K562 (cell line): Measurements from ENCODE around the gene LIF. TPM values are rescaled to one million over a fixed set of nuclear protein-coding genes. Genes with fewer than 3 reads are reported as not detected.

Source experiments
- ATAC-seq: fragments of 200-7000 bp; cut with Tn5 transposase; 3 replicates; pipeline ENCODE4 v1.9.1; 2020; ENCODE audit warnings: moderate library complexity
- BruUV-seq: library from RNA; stranded (reverse); fragments of 400-500 nt; replicated peaks from 2 replicates; lab custom pipeline; 2021; lab: Mats Ljungman, UMichigan
- CTCF ChIA-PET: fragments of 300-600 bp; formaldehyde crosslinking; extraction: SDS; loops from one replicate; lab custom pipeline; 2021; ENCODE audit warnings: low intra/inter-chr PET ratio; lab: Yijun Ruan, JAX
- POLR2A ChIA-PET: fragments of 300-600, 350-650 bp; sonication (Branson Sonifier 250); formaldehyde crosslinking; extraction: SDS; loops from one replicate; lab custom pipeline; 2021; ENCODE audit warnings: antibody characterized with exemption, inconsistent platforms; lab: Yijun Ruan, JAX
- DNase-seq, 4 experiments: peaks; one replicate each; pipeline versions ENCODE4 v3.0.0 to v3.0.0-alpha.2; 2011 to 2018; ENCODE audit warnings: low spot score in 3 of 4, mixed read lengths in 3 of 4; ENCODE audit errors: extremely low read depth in 1 of 4
- FAIRE-seq: peaks from 2 replicates; lab custom pipeline; 2011; peaks lifted over from hg19 to GRCh38; lab: Jason Lieb, UNC
- H2AFZ ChIP-seq: 2 replicates; pipeline ENCODE4 v1.6.0; 2011; ENCODE audit warnings: low read depth, low read length, control low read depth, inconsistent platforms
- H3K27ac ChIP-seq: fragments of 200-600 bp; 3 replicates; pipeline ENCODE4 v1.8.0; 2011; ENCODE audit warnings: low read depth, mild to moderate bottlenecking, control low read depth, inconsistent platforms, low read length, moderate library complexity, mixed read lengths; ENCODE audit errors: extremely low read depth
- H3K27me3 ChIP-seq, 2 experiments: fragments of 300-600 bp in 1 of 2; 2 replicates in 1 of 2; 3 replicates in 1 of 2; pipeline versions ENCODE4 v1.6.0 to v1.8.0; 2011; ENCODE audit warnings: inconsistent platforms in 2 of 2, low read length in 2 of 2, mild to moderate bottlenecking in 1 of 2, mixed read lengths in 1 of 2, moderate library complexity in 1 of 2; ENCODE audit not compliant: control insufficient read depth in 2 of 2, insufficient read depth in 2 of 2
- H3K36me3 ChIP-seq: fragments of 300-600 bp; 3 replicates; pipeline ENCODE4 v1.8.0; 2011; ENCODE audit warnings: mild to moderate bottlenecking, low read length, inconsistent platforms; ENCODE audit not compliant: control insufficient read depth, insufficient read depth
- H3K4me1 ChIP-seq, 2 experiments: fragments of 200-600 bp in 1 of 2; replicated peaks in 1 of 2; 2 replicates in 1 of 2; 3 replicates in 1 of 2; pipeline versions ENCODE4 v1.5.1 to v1.8.0; 2011; ENCODE audit warnings: inconsistent platforms in 2 of 2, low read length in 2 of 2, mild to moderate bottlenecking in 1 of 2, mixed read lengths in 1 of 2, moderate library complexity in 1 of 2; ENCODE audit not compliant: control insufficient read depth in 2 of 2, insufficient read depth in 2 of 2
- H3K4me2 ChIP-seq: 2 replicates; pipeline ENCODE4 v1.6.1; 2011; ENCODE audit warnings: low read length, control low read depth, inconsistent platforms, mixed read lengths; ENCODE audit not compliant: insufficient read depth
- H3K4me3 ChIP-seq: fragments of 200-600 bp; sonication (generic), shearing (Covaris generic); 2 replicates; pipeline ENCODE4 v1.5.1; 2016; ENCODE audit warnings: control low read depth, inconsistent platforms
- H3K79me2 ChIP-seq: fragments of 200-600 bp; 3 replicates; pipeline ENCODE4 v1.8.0; 2011; ENCODE audit warnings: low read length, inconsistent platforms; ENCODE audit not compliant: control insufficient read depth, insufficient read depth
- H3K9ac ChIP-seq, 2 experiments: 2 replicates each; pipeline versions ENCODE4 v1.6.0 to v1.6.1; 2011; ENCODE audit warnings: low read depth in 2 of 2, low read length in 2 of 2, control low read depth in 1 of 2, inconsistent platforms in 1 of 2, mild to moderate bottlenecking in 1 of 2, mixed read lengths in 1 of 2; ENCODE audit not compliant: insufficient read depth in 1 of 2
- H3K9me1 ChIP-seq: one replicate; pipeline ENCODE4 v1.6.0; 2011; ENCODE audit warnings: inconsistent platforms, mild to moderate bottlenecking, low read length, moderate library complexity; ENCODE audit not compliant: control insufficient read depth, insufficient read depth
- H3K9me3 ChIP-seq: replicated peaks from 2 replicates; pipeline ENCODE4 v1.5.1; 2011; ENCODE audit warnings: low read depth, low read length, inconsistent platforms; ENCODE audit not compliant: control insufficient read depth, insufficient read depth
- H4K20me1 ChIP-seq: replicated peaks from 2 replicates; pipeline ENCODE4 v1.6.1; 2011; ENCODE audit warnings: low read length, inconsistent platforms, mixed read lengths; ENCODE audit not compliant: control insufficient read depth, insufficient read depth
- ILK ChIP-seq: fragments of 450-650 bp; IDR thresholded peaks from 2 replicates; pipeline ENCODE4 v1.6.1; 2016; ENCODE audit warnings: missing genetic modification characterization, low read depth, mild to moderate bottlenecking, missing compliant biosample characterization, moderate library complexity, borderline replicate concordance
- SAFB2 ChIP-seq: fragments of 200-400 bp; formaldehyde crosslinking; IDR thresholded peaks from 2 replicates; pipeline ENCODE4 v1.6.1; 2018; ENCODE audit warnings: borderline replicate concordance, low read length, low read depth, moderate library complexity; ENCODE audit not compliant: severe bottlenecking
- ZNF57 ChIP-seq: fragments of 450-650 bp; formaldehyde crosslinking; IDR thresholded peaks from 2 replicates; pipeline ENCODE4 v1.4.0; 2020; ENCODE audit warnings: mild to moderate bottlenecking, moderate library complexity
- ZNF79 ChIP-seq: fragments of 250-450 bp; sonication (Bioruptor Pico); IDR thresholded peaks from 2 replicates; pipeline ENCODE4 v1.4.0; 2020; ENCODE audit warnings: low read depth, mild to moderate bottlenecking, moderate library complexity
- WGBS: fragments of 100-300 bp; shearing (Covaris generic); methylation state at CpG from one replicate; pipeline ENCODE4 v1.1.6; 2016; ENCODE audit warnings: low coverage, mixed read lengths; ENCODE audit not compliant: insufficient coverage; ENCODE audit errors: missing lambda C conversion rate; 5-methylcytosine and 5-hydroxymethylcytosine counted together
- in situ Hi-C: fragments of 300-500 bp; cut with MboI; formaldehyde crosslinking; loops from 4 replicates; pipeline ENCODE4 v1.15.0; 2018; ENCODE audit warnings: inconsistent platforms, mixed read lengths
- intact Hi-C: fragments of 100-400 bp; cut with micrococcal nuclease; formaldehyde crosslinking; loops from 2 replicates; pipeline ENCODE4 v1.14.2; 2022
- polyA plus RNA-seq, 8 experiments: library from polyadenylated mRNA; depleted of rRNA in 4 of 8; stranded (reverse) in 5 of 8; unstranded in 3 of 8; fragments of >200 nt; fragmentation: Nextera tagmentation in 2 of 8; fragmentation: Illumina TruSeq in 1 of 8; extraction: Ambion mirVana in 2 of 8; extraction: Trizol in 1 of 8; gene quantifications; 2 replicates each; pipeline versions ENCODE4 v1.2.1 to v1.2.3, GENCODE V29; 2011 to 2014; ENCODE audit warnings: inconsistent platforms in 1 of 8, missing spikeins in 1 of 8
- total RNA-seq, 7 experiments: library from RNA; depleted of rRNA in 6 of 7; stranded (reverse); fragments of >200 nt in 6 of 7; fragmentation: Illumina TruSeq in 2 of 7; extraction: Trizol in 2 of 7; gene quantifications; 2 replicates each; pipeline versions ENCODE4 v1.2.1 to v1.2.3, GENCODE V29; 2011 to 2021; ENCODE audit warnings: low replicate concordance in 1 of 7
- TF ChIP-seq, protein P1 (sequence below): fragments of 450-650 bp; IDR thresholded peaks from 2 replicates; pipeline ENCODE4 v1.6.1; 2016; ENCODE audit warnings: low read depth

Gene LIF
- total and polyA plus RNA-seq, 9 of the 15 experiments (the other 6 are each of a cell fraction or from before 2014, with no cell fraction given), result 0.05 to 0.39 (median 0.18) TPM; not detected in 3

DNA sequence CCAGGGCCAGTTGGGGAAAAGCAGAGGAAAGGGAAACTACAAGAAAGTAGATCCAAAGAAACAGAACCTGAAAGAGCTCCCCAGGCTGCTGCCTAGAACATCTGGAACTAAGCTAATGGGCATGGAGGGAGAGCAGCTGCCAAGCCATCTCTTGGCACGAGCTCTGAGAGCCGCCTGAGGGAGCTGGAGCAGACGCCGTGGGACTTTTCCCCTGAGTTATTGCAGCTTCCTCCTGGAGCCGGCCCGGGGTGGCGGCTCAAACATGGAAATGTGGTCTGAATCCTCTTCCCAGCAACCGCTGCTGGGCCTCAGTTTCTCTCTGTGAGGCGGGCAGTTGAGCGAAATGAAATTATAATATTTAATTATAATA is 41.8 kb downstream of the LIF start:
- peaks cover 4% of the 10 kb centered on the region; the same call in 1 of the 2 replicates for H3K9me3 ChIP-seq
- ChIA-PET CTCF (no interaction called here), POLR2A (interaction anchor here (1.1 to 1.4 kb wide), 2 partner anchors 10 kb away, joined by 4 read pairs; no protein-coding TSS in a partner anchor)
- H3K4me3 ChIP-seq, result no peak overlapping the region
- H3K9me1 ChIP-seq, result no peaks in the 10 kb centered on the region
- H3K4me2 ChIP-seq, result no peak overlapping the region
- TF ChIP-seq SAFB2 (no peak), ZNF57 (CRISPR knock-in tag) (no peak), ILK (tag) (no peak), ZNF79 (CRISPR knock-in tag) (no peak)
- TF ChIP-seq, protein P1, sequence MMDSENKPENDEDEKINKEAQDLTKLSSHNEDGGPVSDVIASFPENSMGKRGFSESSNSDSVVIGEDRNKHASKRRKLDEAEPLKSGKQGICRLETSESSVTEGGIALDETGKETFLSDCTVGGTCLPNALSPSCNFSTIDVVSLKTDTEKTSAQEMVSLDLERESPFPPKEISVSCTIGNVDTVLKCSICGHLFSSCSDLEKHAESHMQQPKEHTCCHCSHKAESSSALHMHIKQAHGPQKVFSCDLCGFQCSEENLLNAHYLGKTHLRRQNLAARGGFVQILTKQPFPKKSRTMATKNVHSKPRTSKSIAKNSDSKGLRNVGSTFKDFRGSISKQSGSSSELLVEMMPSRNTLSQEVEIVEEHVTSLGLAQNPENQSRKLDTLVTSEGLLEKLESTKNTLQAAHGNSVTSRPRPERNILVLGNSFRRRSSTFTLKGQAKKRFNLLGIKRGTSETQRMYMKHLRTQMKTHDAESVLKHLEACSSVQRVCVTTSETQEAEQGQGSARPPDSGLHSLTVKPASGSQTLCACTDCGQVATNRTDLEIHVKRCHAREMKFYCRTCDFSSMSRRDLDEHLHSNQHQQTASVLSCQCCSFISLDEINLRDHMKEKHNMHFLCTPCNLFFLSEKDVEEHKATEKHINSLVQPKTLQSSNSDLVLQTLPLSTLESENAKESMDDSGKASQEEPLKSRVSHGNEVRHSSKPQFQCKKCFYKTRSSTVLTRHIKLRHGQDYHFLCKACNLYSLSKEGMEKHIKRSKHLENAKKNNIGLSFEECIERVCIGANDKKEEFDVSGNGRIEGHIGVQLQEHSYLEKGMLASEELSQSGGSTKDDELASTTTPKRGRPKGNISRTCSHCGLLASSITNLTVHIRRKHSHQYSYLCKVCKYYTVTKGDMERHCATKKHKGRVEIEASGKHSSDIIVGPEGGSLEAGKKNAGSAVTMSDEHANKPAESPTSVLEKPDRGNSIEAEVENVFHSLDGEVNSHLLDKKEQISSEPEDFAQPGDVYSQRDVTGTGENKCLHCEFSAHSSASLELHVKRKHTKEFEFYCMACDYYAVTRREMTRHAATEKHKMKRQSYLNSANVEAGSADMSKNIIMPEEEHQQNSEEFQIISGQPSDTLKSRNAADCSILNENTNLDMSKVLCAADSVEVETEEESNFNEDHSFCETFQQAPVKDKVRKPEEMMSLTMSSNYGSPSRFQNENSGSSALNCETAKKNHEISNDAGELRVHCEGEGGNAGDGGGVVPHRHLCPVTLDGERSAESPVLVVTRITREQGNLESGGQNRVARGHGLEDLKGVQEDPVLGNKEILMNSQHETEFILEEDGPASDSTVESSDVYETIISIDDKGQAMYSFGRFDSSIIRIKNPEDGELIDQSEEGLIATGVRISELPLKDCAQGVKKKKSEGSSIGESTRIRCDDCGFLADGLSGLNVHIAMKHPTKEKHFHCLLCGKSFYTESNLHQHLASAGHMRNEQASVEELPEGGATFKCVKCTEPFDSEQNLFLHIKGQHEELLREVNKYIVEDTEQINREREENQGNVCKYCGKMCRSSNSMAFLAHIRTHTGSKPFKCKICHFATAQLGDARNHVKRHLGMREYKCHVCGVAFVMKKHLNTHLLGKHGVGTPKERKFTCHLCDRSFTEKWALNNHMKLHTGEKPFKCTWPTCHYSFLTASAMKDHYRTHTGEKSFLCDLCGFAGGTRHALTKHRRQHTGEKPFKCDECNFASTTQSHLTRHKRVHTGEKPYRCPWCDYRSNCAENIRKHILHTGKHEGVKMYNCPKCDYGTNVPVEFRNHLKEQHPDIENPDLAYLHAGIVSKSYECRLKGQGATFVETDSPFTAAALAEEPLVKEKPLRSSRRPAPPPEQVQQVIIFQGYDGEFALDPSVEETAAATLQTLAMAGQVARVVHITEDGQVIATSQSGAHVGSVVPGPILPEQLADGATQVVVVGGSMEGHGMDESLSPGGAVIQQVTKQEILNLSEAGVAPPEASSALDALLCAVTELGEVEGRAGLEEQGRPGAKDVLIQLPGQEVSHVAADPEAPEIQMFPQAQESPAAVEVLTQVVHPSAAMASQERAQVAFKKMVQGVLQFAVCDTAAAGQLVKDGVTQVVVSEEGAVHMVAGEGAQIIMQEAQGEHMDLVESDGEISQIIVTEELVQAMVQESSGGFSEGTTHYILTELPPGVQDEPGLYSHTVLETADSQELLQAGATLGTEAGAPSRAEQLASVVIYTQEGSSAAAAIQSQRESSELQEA, result no peak
- in situ Hi-C loops (no loop called here), intact Hi-C loops (no loop called here)
- ATAC-seq (no peak), DNase-seq (no peak), FAIRE-seq (no peak)
- H3K4me1 ChIP-seq, result peaks cover 21 to 22% of the 10 kb centered on the region in 2 experiments
- H2AFZ ChIP-seq, result no peak overlapping the region
- H3K27ac ChIP-seq, result no peak overlapping the region
- no peaks in the 10 kb centered on the region for H3K36me3 ChIP-seq
- no TSS peak for BruUV-seq
- WGBS, result 81% methylated on average over 10 of the region's 10 CpGs
- H3K79me2 ChIP-seq, result no peaks in the 10 kb centered on the region
- H4K20me1 ChIP-seq, result no peaks in the 10 kb centered on the region
- no peak overlapping the region for H3K9ac ChIP-seq
- no peaks in the 10 kb centered on the region for H3K27me3 ChIP-seq
